Osteocyte (in vitro differentiated cells): ENCODE results near the gene SRGAP1. TPM values are rescaled to one million over a fixed set of nuclear protein-coding genes. Genes with fewer than 3 reads are reported as not detected.

ENCODE experiments used
- DNase-seq: peaks from one replicate; pipeline ENCODE4 v3.0.0; 2021; ENCODE audit warnings: mixed read lengths; ENCODE audit not compliant: unreplicated experiment; ENCODE audit errors: extremely low spot score
- H3K27ac Mint-ChIP-seq: one replicate; pipeline ENCODE4 v1.8.0; 2021; ENCODE audit warnings: mild to moderate bottlenecking, mixed read lengths; ENCODE audit not compliant: unreplicated experiment
- H3K27me3 Mint-ChIP-seq: one replicate; pipeline ENCODE4 v1.8.0; 2021; ENCODE audit warnings: mixed read lengths; ENCODE audit not compliant: unreplicated experiment
- H3K36me3 Mint-ChIP-seq: one replicate; pipeline ENCODE4 v1.8.0; 2021; ENCODE audit warnings: mixed read lengths; ENCODE audit not compliant: unreplicated experiment
- H3K4me1 Mint-ChIP-seq: one replicate; pipeline ENCODE4 v1.8.0; 2021; ENCODE audit warnings: mixed read lengths; ENCODE audit not compliant: unreplicated experiment
- H3K4me3 Mint-ChIP-seq: one replicate; pipeline ENCODE4 v1.8.0; 2021; ENCODE audit warnings: mild to moderate bottlenecking, moderate library complexity, mixed read lengths; ENCODE audit not compliant: unreplicated experiment
- H3K9me3 Mint-ChIP-seq: one replicate; pipeline ENCODE4 v1.8.0; 2021; ENCODE audit warnings: mixed read lengths; ENCODE audit not compliant: unreplicated experiment
- CTCF ChIP-seq: fragments of 200-600 bp; sonication (generic); IDR thresholded peaks from 2 replicates; pipeline ENCODE4 v1.5.0; 2021; ENCODE audit warnings: antibody characterized with exemption, mild to moderate bottlenecking, moderate library complexity
- total RNA-seq: library from RNA; stranded (reverse); gene quantifications from 2 replicates; pipeline ENCODE4 v1.2.1, GENCODE V29; 2021

SRGAP1 gene
- total RNA-seq, 1 donor from 2014 or later = 11.0 TPM

GRCh38 chr12:63849106-63849620 lies 4.7 kb downstream of the SRGAP1 start:
- Mint-ChIP-seq H3K4me1 (peaks cover 31% of the 10 kb centered on the region), H3K4me3 (no peak overlapping the region), H3K27me3 (no peaks in the 10 kb centered on the region), H3K27ac (no peak overlapping the region), H3K36me3 (no peaks in the 10 kb centered on the region), H3K9me3 (no peaks in the 10 kb centered on the region)
- no peak for DNase-seq
- TF ChIP-seq CTCF = no peak

DNA sequence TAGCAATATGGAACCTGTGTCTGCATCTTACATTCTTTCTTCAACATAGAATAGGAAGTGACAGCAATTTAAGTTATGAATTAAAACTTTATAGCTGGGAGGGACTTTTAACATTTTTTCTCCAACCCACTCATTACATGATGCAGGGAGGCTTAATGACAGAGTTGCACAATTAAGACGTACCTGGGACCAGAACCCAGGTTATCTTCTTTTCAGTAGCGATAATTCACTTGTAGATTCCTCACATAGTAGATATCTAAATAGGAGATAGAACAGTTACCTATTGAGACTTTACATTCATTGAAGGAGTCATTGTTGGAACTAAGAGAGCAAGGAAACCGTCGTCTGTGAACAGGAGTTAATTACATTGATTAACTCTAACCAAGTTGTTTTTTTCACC lies 5.1 kb downstream of the SRGAP1 start:
- H3K36me3 Mint-ChIP-seq = no peaks in the 10 kb centered on the region
- no peaks in the 10 kb centered on the region for H3K27me3 Mint-ChIP-seq
- no peak overlapping the region for H3K4me3 Mint-ChIP-seq
- H3K27ac Mint-ChIP-seq = no peak overlapping the region
- no peaks in the 10 kb centered on the region for H3K9me3 Mint-ChIP-seq
- TF ChIP-seq CTCF = no peak
- peaks cover 31% of the 10 kb centered on the region for H3K4me1 Mint-ChIP-seq
- DNase-seq = no peak

DNA sequence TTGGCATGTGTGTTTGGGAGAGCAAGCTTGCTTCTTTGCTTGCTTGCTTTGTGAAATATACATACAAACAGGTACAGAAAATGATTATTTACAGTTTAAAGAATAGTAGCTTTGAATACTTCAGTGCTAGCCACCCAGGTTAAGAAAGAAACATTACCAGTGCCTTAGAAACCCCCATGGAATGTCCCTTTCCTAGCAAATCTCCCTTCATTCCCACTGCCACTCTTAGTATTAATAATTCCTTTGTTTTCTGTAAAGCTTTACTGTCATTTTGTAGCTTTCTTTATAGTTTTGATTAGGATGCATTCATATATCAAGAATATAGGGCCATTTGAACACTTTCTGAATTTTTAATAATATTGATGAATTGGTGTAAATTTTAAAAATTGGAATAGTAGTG lies 9.5 kb downstream of the SRGAP1 start:
- no peak overlapping the region for H3K27ac Mint-ChIP-seq

DNA sequence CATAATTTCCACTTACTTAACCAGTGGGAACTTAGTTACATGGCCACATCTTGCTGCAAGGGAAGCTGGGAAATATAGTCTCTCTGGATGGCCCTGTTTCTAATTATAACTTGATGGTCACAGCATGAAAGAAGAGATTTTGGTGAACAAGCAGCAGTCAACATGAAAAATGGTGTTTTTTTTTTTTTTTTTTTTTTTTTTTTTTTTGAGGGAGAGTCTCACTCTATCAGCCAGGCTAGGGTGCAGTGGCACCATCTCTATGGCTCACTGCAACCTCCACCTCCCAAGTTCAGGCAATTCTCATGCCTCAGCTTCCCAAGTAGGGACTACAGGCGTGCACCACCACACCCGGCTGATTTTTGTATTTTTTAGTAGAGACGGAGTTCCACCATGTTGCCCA lies 10.8 kb downstream of the SRGAP1 start:
- Mint-ChIP-seq H3K27ac (no peak overlapping the region), H3K36me3 (peaks cover 2% of the 10 kb centered on the region), H3K4me1 (peaks cover 17% of the 10 kb centered on the region)

More for the DNA sequence above, 9.5 kb downstream of the SRGAP1 start:
- DNase-seq = no peak
- Mint-ChIP-seq H3K4me1 (peaks cover 26% of the 10 kb centered on the region), H3K9me3 (no peaks in the 10 kb centered on the region), H3K36me3 (peaks cover 2% of the 10 kb centered on the region), H3K4me3 (no peak overlapping the region), H3K27me3 (no peaks in the 10 kb centered on the region)
- no peak for TF ChIP-seq CTCF

More for the DNA sequence above, 10.8 kb downstream of the SRGAP1 start:
- no peak for DNase-seq
- Mint-ChIP-seq H3K9me3 (no peaks in the 10 kb centered on the region), H3K4me3 (no peak overlapping the region), H3K27me3 (no peaks in the 10 kb centered on the region)
- TF ChIP-seq CTCF = no peak
